HepG2 (cell line): ENCODE data around the gene MAN1C1. TPM values are rescaled to one million over a fixed set of nuclear protein-coding genes. Genes with fewer than 3 reads are reported as not detected.

Experiments used
- AGO2 ChIP-seq: fragments of 200-400 bp; formaldehyde crosslinking; optimal IDR thresholded peaks from 2 replicates; pipeline ENCODE3; 2017; ENCODE audit warnings: mild to moderate bottlenecking, low read depth, low read length, moderate library complexity
- CEBPB ChIP-seq: IDR thresholded peaks from 2 replicates; pipeline ENCODE4 v1.6.1; 2011; ENCODE audit warnings: low read depth, low read length, improper control_type of control experiment, borderline replicate concordance
- EP300 ChIP-seq, 3 experiments: sonication (generic) in 1 of 3; formaldehyde crosslinking in 1 of 3; IDR thresholded peaks; 2 replicates each; pipeline versions ENCODE4 v1.5.1 to v1.6.1; 2011 to 2020; ENCODE audit warnings: low read depth in 2 of 3, low read length in 2 of 3, borderline replicate concordance in 1 of 3, improper control_type of control experiment in 1 of 3, mild to moderate bottlenecking in 1 of 3, missing genetic modification reagents in 1 of 3, moderate library complexity in 1 of 3
- GABPB1 ChIP-seq: IDR thresholded peaks from 2 replicates; pipeline ENCODE4 v1.6.1; 2016; ENCODE audit warnings: mild to moderate bottlenecking, missing genetic modification reagents, moderate library complexity, missing compliant biosample characterization
- LCORL ChIP-seq, 2 experiments: fragments of 450-650 bp in 1 of 2; sonication (generic) in 1 of 2; formaldehyde crosslinking in 1 of 2; IDR thresholded peaks; 2 replicates each; pipeline versions ENCODE4 v1.5.0 to v1.6.1; 2017 to 2020; ENCODE audit warnings: antibody characterized with exemption in 1 of 2, missing genetic modification reagents in 1 of 2
- MBNL3 ChIP-seq: fragments of 250-450 bp; sonication (Bioruptor Pico); conservative IDR thresholded peaks from 2 replicates; pipeline ENCODE4 v1.8.0; 2022; ENCODE audit warnings: mild to moderate bottlenecking, inconsistent platforms
- PITX1 ChIP-seq: sonication (generic); formaldehyde crosslinking; IDR thresholded peaks from 2 replicates; pipeline ENCODE4 v1.5.1; 2020; ENCODE audit warnings: mild to moderate bottlenecking, missing genetic modification reagents
- RAD21 ChIP-seq: fragments of 450-650 bp; formaldehyde crosslinking; IDR thresholded peaks from 2 replicates; pipeline ENCODE4 v1.5.0; 2020; ENCODE audit warnings: mild to moderate bottlenecking
- RXRA ChIP-seq: sonication (generic); formaldehyde crosslinking; IDR thresholded peaks from 2 replicates; pipeline ENCODE4 v1.5.1; 2020; ENCODE audit warnings: missing genetic modification reagents
- ZNF282 ChIP-seq: fragments of 450-650 bp; IDR thresholded peaks from 2 replicates; pipeline ENCODE4 v1.6.1; 2018; ENCODE audit not compliant: partially characterized antibody
- ZNF577 ChIP-seq: sonication (generic); formaldehyde crosslinking; IDR thresholded peaks from 2 replicates; pipeline ENCODE4 v1.4.0; 2020; ENCODE audit warnings: mild to moderate bottlenecking, low read depth, missing genetic modification reagents, borderline replicate concordance
- polyA plus RNA-seq, 8 experiments: library from polyadenylated mRNA; depleted of rRNA in 3 of 8; stranded (reverse) in 7 of 8; unstranded in 1 of 8; fragments of >200 nt; fragmentation: Illumina TruSeq in 4 of 8; extraction: Trizol in 4 of 8; gene quantifications; 2 replicates each; pipeline versions ENCODE4 v1.2.1 to v1.2.3, GENCODE V29; 2011 to 2016; ENCODE audit warnings: low read depth in 4 of 8, missing spikeins in 1 of 8, mixed read lengths in 1 of 8; ENCODE audit not compliant: insufficient read depth in 1 of 8
- total RNA-seq, 5 experiments: library from RNA; depleted of rRNA; stranded (reverse); fragments of >200 nt; fragmentation: Illumina TruSeq; extraction: Trizol; gene quantifications; 2 replicates each; pipeline ENCODE4 v1.2.3, GENCODE V29; 2016; ENCODE audit warnings: low read depth in 1 of 5
- TF ChIP-seq, protein P1 (sequence below): sonication (generic); formaldehyde crosslinking; conservative IDR thresholded peaks from 2 replicates; pipeline ENCODE4 v1.8.0; 2022; ENCODE audit warnings: mild to moderate bottlenecking, moderate library complexity, missing genetic modification reagents
- TF ChIP-seq, protein P2 (sequence below): sonication (generic); formaldehyde crosslinking; IDR thresholded peaks from 2 replicates; pipeline ENCODE4 v1.5.0; 2020; ENCODE audit warnings: mild to moderate bottlenecking, missing genetic modification reagents, borderline replicate concordance
- TF ChIP-seq, protein P3 (sequence below): sonication (generic); formaldehyde crosslinking; IDR thresholded peaks from 2 replicates; pipeline ENCODE4 v1.8.0; 2022; ENCODE audit warnings: missing genetic modification reagents, mild to moderate bottlenecking, inconsistent platforms, borderline replicate concordance
- TF ChIP-seq, protein P4 (sequence below): IDR thresholded peaks from 2 replicates; pipeline ENCODE4 v1.6.1; 2012; ENCODE audit warnings: low read depth, low read length, improper control_type of control experiment
- TF ChIP-seq, protein P5 (sequence below): IDR thresholded peaks from 2 replicates; pipeline ENCODE4 v1.6.1; 2016; ENCODE audit warnings: control low read depth

Gene MAN1C1
- total and polyA plus RNA-seq, 2 of the 13 experiments (the other 11 are each of a cell fraction or from before 2014, with no cell fraction given), result 0.18 to 0.49 TPM

DNA sequence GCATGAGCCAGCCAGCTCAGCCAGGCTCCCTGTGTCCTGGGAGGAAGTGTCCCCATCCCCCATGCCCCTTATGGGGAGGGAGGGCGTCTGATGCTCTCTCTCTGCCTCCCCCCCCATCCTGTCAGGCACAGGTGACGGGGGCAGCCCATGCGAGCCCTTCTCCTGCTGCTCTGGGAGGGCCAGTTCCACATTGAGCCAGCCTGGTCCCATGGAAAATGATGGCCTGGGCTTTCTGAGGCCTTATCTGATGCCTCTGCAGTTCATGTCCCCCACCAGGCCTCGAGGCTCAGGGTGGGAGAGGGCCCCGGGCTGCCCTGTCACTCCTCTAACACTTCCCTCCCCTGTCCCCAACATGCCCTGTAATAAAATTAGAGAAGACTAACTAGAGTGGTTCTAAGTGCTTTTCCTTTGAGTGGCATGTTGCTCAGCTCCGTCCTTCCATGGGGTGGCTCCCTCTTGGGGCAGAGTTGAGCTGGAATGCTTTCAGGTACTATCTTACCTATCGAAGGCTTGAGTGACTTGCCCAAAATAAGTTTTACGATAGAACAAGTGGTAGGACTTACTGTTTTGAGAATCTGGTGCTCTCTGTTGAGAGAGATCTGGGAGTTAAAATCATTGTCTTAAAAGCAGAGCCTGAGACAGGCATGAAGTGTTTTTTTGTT is 201.4 kb downstream of the MAN1C1 start (continued):
- TF ChIP-seq, protein P1, sequence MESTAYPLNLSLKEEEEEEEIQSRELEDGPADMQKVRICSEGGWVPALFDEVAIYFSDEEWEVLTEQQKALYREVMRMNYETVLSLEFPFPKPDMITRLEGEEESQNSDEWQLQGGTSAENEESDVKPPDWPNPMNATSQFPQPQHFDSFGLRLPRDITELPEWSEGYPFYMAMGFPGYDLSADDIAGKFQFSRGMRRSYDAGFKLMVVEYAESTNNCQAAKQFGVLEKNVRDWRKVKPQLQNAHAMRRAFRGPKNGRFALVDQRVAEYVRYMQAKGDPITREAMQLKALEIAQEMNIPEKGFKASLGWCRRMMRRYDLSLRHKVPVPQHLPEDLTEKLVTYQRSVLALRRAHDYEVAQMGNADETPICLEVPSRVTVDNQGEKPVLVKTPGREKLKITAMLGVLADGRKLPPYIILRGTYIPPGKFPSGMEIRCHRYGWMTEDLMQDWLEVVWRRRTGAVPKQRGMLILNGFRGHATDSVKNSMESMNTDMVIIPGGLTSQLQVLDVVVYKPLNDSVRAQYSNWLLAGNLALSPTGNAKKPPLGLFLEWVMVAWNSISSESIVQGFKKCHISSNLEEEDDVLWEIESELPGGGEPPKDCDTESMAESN (CRISPR knock-in tag), result no peak
- TF ChIP-seq ZNF577 (CRISPR knock-in tag) (no peak), RXRA (CRISPR knock-in tag) (peak; percentile 18; the same call in 1 of the 2 replicates), GABPB1 (CRISPR knock-in tag) (0 out of 2 replicates have a peak, but pooled peaks have one; percentile 23), ZNF282 (no peak), EP300 (IDR thresholded peaks at IDR 0.05; ENCODE audit: low read depth in 2 of 2, low read length in 2 of 2) (no peak), EP300 (CRISPR knock-in tag; IDR thresholded peaks at IDR 0.05; ENCODE audit: borderline replicate concordance) (no peak), MBNL3 (CRISPR knock-in tag) (no peak), CEBPB (no peak), AGO2 (peak; percentile 65), PITX1 (0 out of 2 replicates have a peak, but pooled peaks have one; percentile 4), LCORL (IDR thresholded peaks at IDR 0.05) (no peak), LCORL (CRISPR knock-in tag; IDR thresholded peaks at IDR 0.05) (peak; percentile 16; the same call in 1 of the 2 replicates), RAD21 (0 out of 2 replicates have a peak, but pooled peaks have one; percentile 5)
- TF ChIP-seq, protein P2, sequence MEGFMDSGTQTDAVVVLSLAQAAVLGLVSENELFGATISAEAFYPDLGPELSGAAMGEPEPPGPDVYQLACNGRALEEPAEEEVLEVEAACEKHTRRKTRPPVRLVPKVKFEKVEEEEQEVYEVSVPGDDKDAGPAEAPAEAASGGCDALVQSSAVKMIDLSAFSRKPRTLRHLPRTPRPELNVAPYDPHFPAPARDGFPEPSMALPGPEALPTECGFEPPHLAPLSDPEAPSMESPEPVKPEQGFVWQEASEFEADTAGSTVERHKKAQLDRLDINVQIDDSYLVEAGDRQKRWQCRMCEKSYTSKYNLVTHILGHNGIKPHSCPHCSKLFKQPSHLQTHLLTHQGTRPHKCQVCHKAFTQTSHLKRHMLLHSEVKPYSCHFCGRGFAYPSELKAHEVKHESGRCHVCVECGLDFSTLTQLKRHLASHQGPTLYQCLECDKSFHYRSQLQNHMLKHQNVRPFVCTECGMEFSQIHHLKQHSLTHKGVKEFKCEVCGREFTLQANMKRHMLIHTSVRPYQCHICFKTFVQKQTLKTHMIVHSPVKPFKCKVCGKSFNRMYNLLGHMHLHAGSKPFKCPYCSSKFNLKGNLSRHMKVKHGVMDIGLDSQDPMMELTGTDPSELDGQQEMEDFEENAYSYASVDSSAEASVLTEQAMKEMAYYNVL (CRISPR knock-in tag), result 0 out of 2 replicates have a peak, but pooled peaks have one; percentile 42
- TF ChIP-seq, protein P3, sequence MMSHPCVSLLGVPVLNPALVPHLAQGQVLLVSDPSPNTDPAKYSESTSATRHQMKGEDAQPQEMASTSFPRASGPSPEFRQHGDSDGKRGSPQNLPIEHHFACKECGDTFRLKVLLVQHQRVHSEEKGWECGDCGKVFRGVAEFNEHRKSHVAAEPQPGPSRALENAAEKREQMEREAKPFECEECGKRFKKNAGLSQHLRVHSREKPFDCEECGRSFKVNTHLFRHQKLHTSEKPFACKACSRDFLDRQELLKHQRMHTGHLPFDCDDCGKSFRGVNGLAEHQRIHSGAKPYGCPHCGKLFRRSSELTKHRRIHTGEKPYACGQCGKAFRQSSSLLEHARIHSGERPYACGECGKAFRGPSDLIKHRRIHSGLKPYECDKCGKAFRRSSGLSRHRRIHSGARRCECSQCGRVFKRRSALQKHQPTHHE (CRISPR knock-in tag), result no peak
- TF ChIP-seq, protein P4, sequence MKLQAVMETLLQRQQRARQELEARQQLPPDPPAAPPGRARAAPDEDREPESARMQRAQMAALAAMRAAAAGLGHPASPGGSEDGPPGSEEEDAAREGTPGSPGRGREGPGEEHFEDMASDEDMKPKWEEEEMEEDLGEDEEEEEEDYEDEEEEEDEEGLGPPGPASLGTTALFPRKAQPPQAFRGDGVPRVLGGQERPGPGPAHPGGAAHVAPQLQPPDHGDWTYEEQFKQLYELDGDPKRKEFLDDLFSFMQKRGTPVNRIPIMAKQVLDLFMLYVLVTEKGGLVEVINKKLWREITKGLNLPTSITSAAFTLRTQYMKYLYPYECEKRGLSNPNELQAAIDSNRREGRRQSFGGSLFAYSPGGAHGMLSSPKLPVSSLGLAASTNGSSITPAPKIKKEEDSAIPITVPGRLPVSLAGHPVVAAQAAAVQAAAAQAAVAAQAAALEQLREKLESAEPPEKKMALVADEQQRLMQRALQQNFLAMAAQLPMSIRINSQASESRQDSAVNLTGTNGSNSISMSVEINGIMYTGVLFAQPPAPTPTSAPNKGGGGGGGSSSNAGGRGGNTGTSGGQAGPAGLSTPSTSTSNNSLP, result no peak
- TF ChIP-seq, protein P5, sequence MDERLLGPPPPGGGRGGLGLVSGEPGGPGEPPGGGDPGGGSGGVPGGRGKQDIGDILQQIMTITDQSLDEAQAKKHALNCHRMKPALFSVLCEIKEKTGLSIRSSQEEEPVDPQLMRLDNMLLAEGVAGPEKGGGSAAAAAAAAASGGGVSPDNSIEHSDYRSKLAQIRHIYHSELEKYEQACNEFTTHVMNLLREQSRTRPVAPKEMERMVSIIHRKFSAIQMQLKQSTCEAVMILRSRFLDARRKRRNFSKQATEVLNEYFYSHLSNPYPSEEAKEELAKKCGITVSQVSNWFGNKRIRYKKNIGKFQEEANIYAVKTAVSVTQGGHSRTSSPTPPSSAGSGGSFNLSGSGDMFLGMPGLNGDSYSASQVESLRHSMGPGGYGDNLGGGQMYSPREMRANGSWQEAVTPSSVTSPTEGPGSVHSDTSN (CRISPR knock-in tag), result 0 out of 2 replicates have a peak, but pooled peaks have one; percentile 30
